Epithelial cell of umbilical artery (primary cell): ENCODE measurements around the gene GJA9. TPM values are rescaled to one million over a fixed set of nuclear protein-coding genes. Genes with fewer than 3 reads are reported as not detected.

Experiments
- total RNA-seq: library from RNA; depleted of rRNA; stranded (reverse); fragments of >200 nt; gene quantifications from 2 replicates; pipeline ENCODE4 v1.2.3, GENCODE V29; 2014

Gene GJA9
- not detected in 2 replicates for total RNA-seq

DNA sequence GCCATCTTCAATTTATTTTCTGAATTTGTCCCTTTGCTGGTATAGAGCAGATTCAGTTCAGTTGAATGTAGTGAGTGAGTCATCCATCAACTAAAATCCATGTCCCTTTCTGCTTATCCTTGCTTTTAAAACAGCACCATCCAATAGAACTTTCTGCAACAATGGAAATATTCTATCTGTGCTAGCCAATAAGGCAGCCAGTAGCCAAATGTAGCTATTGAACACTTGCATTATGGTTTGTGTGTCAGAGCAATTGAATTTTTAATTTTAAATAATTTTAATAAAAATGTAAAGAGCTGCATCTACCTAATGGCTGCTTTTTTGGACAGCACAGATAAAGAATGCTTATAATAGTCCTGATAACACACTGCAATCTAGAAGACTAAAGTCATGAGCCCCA, at the start of gene GJA9:
Gene GJA9 (minus strand): TSS at position 101 of the 400 bp plus-strand sequence. CDS start 5,489 bp downstream, outside the sequence.

DNA sequence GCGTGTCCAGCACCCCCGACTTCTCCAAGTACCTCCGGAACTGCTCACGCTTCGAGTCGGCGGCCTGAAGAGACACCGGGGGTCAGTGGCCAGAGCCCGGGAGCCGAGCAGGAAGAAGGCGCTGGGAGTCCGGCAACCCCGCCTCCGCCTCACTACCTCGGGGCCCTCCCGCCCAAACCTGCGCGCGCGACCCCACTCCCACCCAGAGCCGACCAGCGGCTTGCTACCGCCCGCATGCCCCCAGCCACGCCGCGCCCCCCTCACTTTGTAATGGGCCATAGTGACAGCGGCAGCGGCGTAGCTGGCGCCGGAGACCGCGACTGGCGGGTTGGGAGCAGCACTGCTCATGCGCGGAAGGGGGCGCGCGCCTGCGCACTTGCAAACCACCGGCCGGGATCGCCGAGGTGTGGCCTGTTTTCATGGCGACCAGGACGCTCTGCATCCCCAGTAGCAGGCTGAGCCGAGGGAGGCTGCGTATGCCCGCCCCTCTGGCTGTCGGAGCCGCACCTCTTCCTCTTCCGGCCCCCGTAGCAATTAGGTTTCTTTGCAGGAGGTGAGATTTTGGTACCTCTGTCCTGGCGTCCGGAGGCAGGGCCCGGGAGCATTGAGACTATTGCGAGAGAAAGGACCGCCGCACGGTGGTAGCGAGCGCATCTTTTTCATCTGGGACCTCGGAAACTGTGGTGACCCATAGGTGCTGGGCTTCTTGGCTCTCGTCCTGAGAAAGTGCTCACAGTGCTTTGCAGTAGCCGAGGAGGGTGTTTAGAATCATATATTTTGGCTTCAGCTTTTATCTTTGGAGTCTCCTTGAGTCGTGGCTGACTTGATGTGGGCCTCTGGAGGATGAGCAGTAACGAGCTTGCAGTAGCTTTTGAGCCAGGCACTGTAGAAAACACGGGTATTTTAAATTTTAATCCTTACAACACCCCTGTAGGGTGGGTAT, 8.1 kb downstream of the GJA9 start, which contains the start of gene MYCBP:
Gene MYCBP (minus strand): TSS at position 322 of the 943 bp plus-strand sequence. CDS start 43 bp downstream, at position 279.

DNA sequence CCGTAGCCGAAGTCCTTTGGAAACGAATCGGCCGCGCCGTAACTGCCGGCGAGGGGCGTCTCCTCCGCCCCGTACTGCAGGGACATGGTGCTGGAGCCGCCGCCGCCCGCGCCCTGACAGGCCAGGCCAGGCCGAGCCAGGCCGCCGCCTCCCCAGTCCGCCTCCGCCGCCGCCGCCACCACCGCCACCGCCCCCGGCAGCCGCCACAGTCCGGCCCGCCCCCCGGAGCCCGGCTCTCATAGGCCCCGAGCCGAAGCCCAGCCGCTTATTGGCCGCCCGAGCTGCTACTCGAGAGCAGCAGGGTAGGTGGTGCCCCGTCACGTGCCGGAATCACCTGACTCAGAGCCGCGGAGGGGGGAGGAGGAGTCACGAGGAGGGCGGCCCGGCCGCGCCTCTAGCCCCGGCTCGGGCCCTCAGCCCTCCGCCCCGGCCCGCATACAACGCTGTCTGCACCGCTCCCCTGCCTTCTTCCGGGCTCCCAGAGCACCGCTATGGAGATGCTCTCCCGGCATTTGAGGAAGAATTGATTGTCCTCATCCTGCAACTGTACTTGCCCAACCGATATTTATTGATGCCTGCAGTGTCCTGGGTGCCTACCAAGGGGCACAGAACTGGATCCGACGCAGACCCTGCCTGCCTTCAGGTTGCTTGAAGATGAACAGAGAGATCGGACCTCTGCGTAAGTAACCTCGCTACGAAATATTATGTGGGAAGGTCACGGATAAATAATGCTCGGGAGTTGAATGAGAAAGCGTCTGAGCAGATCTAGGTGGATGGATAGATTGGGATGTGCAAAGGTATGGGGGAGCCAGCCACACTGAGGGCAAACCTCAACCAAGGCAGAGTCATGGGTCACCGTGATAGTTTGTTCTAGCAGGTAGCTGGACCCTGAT, 21.6 kb downstream of the GJA9 start, which contains the start of gene RRAGC:
Gene RRAGC (minus strand): TSS at position 212 of the 893 bp plus-strand sequence. CDS start 126 bp downstream, at position 86.

Other genes with a start within 250 kb of the GJA9 start
- 9.7 and 18.1 TPM in 2 replicates for gene RRAGC, start 21.8 kb downstream of the GJA9 start, total RNA-seq
- 19.5 and 28.0 TPM in 2 replicates for gene MYCBP, start 8.2 kb downstream of the GJA9 start, total RNA-seq
- gene RHBDL2, start 60.2 kb upstream of the GJA9 start, total RNA-seq = 0.15 TPM in 1 of 2 replicates, not detected in the other
- gene AKIRIN1, start 109.7 kb upstream of the GJA9 start, total RNA-seq = 39.2 and 40.6 TPM in 2 replicates
- 754 and 1,307 TPM in 2 replicates for gene NDUFS5, start 144.8 kb upstream of the GJA9 start, total RNA-seq